HUES48 (cell line): ENCODE results near the gene C15orf62.

Experiments
- H3K27ac ChIP-seq: one replicate; pipeline ENCODE4 v1.7.0; 2013; ENCODE audit warnings: low read depth, low read length, inconsistent platforms
- H3K27me3 ChIP-seq: 2 replicates; pipeline ENCODE4 v1.6.1; 2013; ENCODE audit warnings: mild to moderate bottlenecking, low read length; ENCODE audit not compliant: control insufficient read depth, insufficient read depth
- H3K36me3 ChIP-seq: 2 replicates; pipeline ENCODE4 v1.6.1; 2013; ENCODE audit warnings: low read length; ENCODE audit not compliant: control insufficient read depth, insufficient read depth
- H3K4me1 ChIP-seq: 2 replicates; pipeline ENCODE4 v1.6.1; 2013; ENCODE audit warnings: mild to moderate bottlenecking, low read length; ENCODE audit not compliant: control insufficient read depth, insufficient read depth
- H3K4me3 ChIP-seq: 2 replicates; pipeline ENCODE4 v1.5.1; 2013; ENCODE audit warnings: mild to moderate bottlenecking, low read depth, low read length
- H3K9ac ChIP-seq: 2 replicates; pipeline ENCODE4 v1.6.1; 2013; ENCODE audit warnings: mild to moderate bottlenecking, low read depth, low read length, moderate library complexity
- H3K9me3 ChIP-seq: 2 replicates; pipeline ENCODE4 v1.6.1; 2013; ENCODE audit warnings: low read length; ENCODE audit not compliant: control insufficient read depth, insufficient read depth

Gene C15orf62

GRCh38 chr15:40743921-40744814, 25.6 kb upstream of the C15orf62 start:
- Histone ChIP-seq H3K4me1 (peaks cover 17% of the 10 kb centered on the region), H3K27me3 (no peaks in the 10 kb centered on the region), H3K9me3 (no peaks in the 10 kb centered on the region), H3K4me3 (no peak overlapping the region), H3K27ac (no peak overlapping the region), H3K36me3 (peaks cover 41% of the 10 kb centered on the region), H3K9ac (no peak overlapping the region)

GRCh38 chr15:40744815-40745152, 25.0 kb upstream of the C15orf62 start:
- no peaks in the 10 kb centered on the region for H3K27me3 ChIP-seq
- no peaks in the 10 kb centered on the region for H3K9me3 ChIP-seq
- H3K9ac ChIP-seq: no peak overlapping the region
- H3K27ac ChIP-seq: no peak overlapping the region
- peaks cover 47% of the 10 kb centered on the region for H3K36me3 ChIP-seq
- H3K4me1 ChIP-seq: peaks cover 11% of the 10 kb centered on the region
- no peak overlapping the region for H3K4me3 ChIP-seq

- Histone ChIP-seq H3K4me3 (no peak overlapping the region), H3K9ac (no peak overlapping the region), H3K36me3 (peaks cover 59% of the 10 kb centered on the region), H3K9me3 (no peaks in the 10 kb centered on the region), H3K27me3 (no peaks in the 10 kb centered on the region), H3K27ac (no peak overlapping the region), H3K4me1 (no peaks in the 10 kb centered on the region)
These were observed 22.8 kb upstream of the C15orf62 start for GRCh38 chr15:40746916-40747418.

- Histone ChIP-seq H3K27ac (no peak overlapping the region), H3K9ac (no peak overlapping the region), H3K9me3 (no peaks in the 10 kb centered on the region), H3K27me3 (no peaks in the 10 kb centered on the region), H3K4me3 (no peak overlapping the region), H3K4me1 (no peaks in the 10 kb centered on the region), H3K36me3 (peaks cover 53% of the 10 kb centered on the region)
These were observed 21.8 kb upstream of the C15orf62 start for GRCh38 chr15:40747685-40748631.

GRCh38 chr15:40749151-40749630, 20.6 kb upstream of the C15orf62 start:
- no peak overlapping the region for H3K9ac ChIP-seq
- no peak overlapping the region for H3K27ac ChIP-seq
- no peaks in the 10 kb centered on the region for H3K27me3 ChIP-seq
- H3K9me3 ChIP-seq: no peaks in the 10 kb centered on the region
- no peak overlapping the region for H3K4me3 ChIP-seq
- peaks cover 42% of the 10 kb centered on the region for H3K36me3 ChIP-seq
- H3K4me1 ChIP-seq: no peaks in the 10 kb centered on the region

GRCh38 chr15:40750885-40751284, 18.9 kb upstream of the C15orf62 start:
- H3K9me3 ChIP-seq: no peaks in the 10 kb centered on the region
- peaks cover 32% of the 10 kb centered on the region for H3K36me3 ChIP-seq
- H3K9ac ChIP-seq: no peak overlapping the region
- H3K27me3 ChIP-seq: no peaks in the 10 kb centered on the region
- no peak overlapping the region for H3K27ac ChIP-seq
- H3K4me1 ChIP-seq: peaks cover 4% of the 10 kb centered on the region; the same call in 1 of the 2 replicates
- no peak overlapping the region for H3K4me3 ChIP-seq

- H3K4me1 ChIP-seq: peaks cover 5% of the 10 kb centered on the region; the same call in 1 of the 2 replicates
- no peaks in the 10 kb centered on the region for H3K9me3 ChIP-seq
- H3K36me3 ChIP-seq: peaks cover 32% of the 10 kb centered on the region
- H3K9ac ChIP-seq: no peak overlapping the region
- no peaks in the 10 kb centered on the region for H3K27me3 ChIP-seq
- H3K4me3 ChIP-seq: no peak overlapping the region
- H3K27ac ChIP-seq: no peak overlapping the region
These were observed 18.0 kb upstream of the C15orf62 start for GRCh38 chr15:40751745-40752144.

GRCh38 chr15:40754574-40754882, 15.3 kb upstream of the C15orf62 start:
- peaks cover 23% of the 10 kb centered on the region for H3K36me3 ChIP-seq
- no peaks in the 10 kb centered on the region for H3K9me3 ChIP-seq
- peak overlapping the region; percentile 63 for H3K27ac ChIP-seq
- H3K9ac ChIP-seq: no peak overlapping the region
- H3K4me3 ChIP-seq: peak overlapping the region; percentile 90
- H3K27me3 ChIP-seq: no peaks in the 10 kb centered on the region
- peaks cover 5% of the 10 kb centered on the region; the same call in 1 of the 2 replicates for H3K4me1 ChIP-seq

GRCh38 chr15:40754883-40755811, 14.6 kb upstream of the C15orf62 start, which contains the start of gene RMDN3:
Gene RMDN3 (minus strand): TSS chr15:40755254. CDS start chr15:40754783, 471 bp downstream.
- Histone ChIP-seq H3K27ac (peak within 1 kb of the TSS; percentile 93), H3K36me3 (peaks cover 20% of the 10 kb centered on the region), H3K9ac (peak within 1 kb of the TSS; percentile 98), H3K27me3 (no peaks in the 10 kb centered on the region), H3K4me3 (peak within 1 kb of the TSS; percentile 90), H3K4me1 (peaks cover 5% of the 10 kb centered on the region; the same call in 1 of the 2 replicates), H3K9me3 (no peaks in the 10 kb centered on the region)

- Histone ChIP-seq H3K9ac (peak overlapping the region; percentile 98), H3K4me3 (peak overlapping the region; percentile 90), H3K27me3 (no peaks in the 10 kb centered on the region), H3K9me3 (no peaks in the 10 kb centered on the region), H3K27ac (peak overlapping the region; percentile 93), H3K4me1 (peaks cover 5% of the 10 kb centered on the region; the same call in 1 of the 2 replicates), H3K36me3 (peaks cover 14% of the 10 kb centered on the region)
These were observed 14.0 kb upstream of the C15orf62 start for GRCh38 chr15:40755812-40756208.
